HG02852 (cell line): Measurements from ENCODE around the gene TMOD4.
"Not testable (repeated sequence)": the region's sequence is repeated elsewhere in the genome, so short reads cannot be mapped to it uniquely, and the experiment has no call there.

Experiments
- ATAC-seq: cut with Tn5 transposase; IDR thresholded peaks from one replicate; pipeline ENCODE4 v1.9.1; 2021; ENCODE audit warnings: mild to moderate bottlenecking, moderate library complexity; ENCODE audit not compliant: unreplicated experiment

TMOD4 gene

DNA sequence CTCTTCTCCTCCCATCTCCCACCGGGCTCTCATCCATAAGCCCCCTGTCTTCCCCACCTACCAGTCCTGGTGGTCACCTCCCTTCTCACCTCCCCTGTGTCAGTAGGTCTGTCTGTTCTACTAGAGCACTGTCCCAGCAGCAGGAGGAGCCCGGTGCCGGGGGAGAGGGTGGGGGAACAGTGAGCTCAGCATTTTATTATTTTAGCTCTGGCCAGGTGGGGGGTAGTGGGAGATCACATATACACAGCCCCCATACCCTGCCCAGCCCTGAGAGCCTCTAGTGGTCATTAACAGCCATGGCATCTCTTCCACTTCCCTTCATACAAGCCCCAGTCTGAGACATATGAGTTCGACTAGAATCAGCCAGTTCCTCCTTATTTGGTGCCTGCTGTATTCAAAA, at the start of gene TMOD4:
Gene TMOD4, minus strand, starts transcription at position 119 of the 400 bp plus-strand sequence. CDS start 1,106 bp downstream, outside the sequence.
- no peak for ATAC-seq

DNA sequence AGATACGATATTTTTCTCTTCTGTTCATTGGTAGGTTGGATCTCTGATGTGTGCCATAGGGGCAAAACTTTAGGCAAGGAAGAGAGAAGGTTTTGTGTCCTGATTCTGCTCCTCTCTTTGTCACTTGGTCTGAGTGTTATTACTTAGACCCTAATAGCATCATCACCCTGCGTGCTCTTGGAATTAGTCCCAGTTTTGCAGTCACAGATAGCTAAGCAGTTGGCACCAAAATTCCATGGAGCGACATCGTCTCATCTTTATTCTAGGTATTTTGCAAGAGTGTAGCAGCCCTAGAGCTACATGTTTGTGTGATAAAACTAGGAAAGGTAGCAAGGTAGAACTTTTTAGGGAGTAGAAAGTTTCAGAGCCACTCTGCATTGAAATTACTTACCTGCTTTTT, 46.3 kb upstream of the TMOD4 start:
- ATAC-seq: no peak

DNA sequence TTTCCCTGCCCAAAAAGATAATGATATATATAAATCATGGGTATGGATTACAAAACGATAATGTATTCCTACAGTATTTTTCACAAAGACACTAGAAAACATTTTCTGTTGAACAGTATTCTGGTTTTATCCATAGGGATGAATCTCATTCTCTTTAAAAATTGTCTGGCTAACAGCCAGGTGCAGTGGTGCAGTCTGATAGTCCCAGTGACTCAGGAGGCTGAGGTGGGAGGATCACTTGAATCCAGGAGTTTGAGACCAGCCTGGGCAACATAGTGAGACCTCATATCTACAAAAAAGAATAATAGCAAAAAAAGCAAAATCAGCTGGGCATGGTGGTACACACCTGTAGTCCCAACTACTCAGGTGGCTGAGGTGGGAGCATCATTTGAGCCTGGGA, 45.8 kb upstream of the TMOD4 start:
- ATAC-seq: no peak

DNA sequence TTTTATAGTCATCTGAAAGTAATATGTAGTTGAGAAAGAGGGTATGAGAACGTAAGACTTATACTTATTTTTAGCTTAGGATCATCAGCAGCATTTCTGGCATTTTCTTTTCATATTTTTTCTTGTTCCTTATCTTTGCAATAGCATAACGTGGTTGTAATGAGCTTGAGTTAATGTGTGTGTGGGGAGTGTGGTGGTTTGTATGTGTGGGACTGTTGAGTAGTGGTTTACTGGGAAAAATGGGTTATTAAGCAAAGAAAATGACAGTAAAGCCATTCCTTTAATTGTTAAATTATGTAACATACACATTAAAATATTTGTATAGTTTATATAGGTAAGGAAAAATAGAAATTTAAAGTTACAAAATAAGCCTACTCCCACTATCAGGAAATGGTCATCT, 37.8 kb upstream of the TMOD4 start:
- no peak for ATAC-seq

DNA sequence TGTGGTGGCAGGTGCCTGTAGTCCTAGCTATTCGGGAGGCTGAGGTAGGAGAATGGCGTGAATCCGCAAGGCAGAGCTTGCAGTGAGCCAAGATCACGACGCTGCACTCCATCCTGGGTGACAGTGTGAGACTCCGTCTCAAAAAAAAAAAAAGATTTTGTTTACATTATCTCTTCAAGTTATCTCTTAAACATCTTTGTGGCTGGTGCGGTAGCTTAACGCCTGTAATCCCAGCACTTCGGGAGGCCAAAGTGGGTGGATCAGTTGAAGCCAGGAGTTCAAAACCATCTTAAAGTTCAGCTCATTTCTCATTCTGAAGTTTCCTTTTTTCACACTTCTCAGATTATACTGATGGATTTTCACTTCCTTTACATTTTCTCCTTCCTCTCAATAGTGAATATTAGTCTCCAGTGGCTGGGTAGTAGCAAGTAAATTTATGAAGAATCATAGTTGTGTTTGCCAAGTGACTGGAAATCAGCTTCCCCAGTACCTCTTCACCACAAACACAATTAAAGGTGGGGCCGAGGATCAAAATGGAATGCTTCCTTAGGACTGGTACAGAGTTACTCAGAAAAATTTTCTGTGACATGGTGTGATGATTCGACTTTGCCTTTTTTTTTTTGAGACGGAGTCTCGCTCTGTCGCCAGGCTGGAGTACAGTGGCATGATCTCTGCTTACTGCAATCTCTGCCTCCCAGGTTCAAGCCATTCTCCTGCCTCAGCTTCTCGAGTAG, 36.4 kb upstream of the TMOD4 start:
- ATAC-seq: no peak

DNA sequence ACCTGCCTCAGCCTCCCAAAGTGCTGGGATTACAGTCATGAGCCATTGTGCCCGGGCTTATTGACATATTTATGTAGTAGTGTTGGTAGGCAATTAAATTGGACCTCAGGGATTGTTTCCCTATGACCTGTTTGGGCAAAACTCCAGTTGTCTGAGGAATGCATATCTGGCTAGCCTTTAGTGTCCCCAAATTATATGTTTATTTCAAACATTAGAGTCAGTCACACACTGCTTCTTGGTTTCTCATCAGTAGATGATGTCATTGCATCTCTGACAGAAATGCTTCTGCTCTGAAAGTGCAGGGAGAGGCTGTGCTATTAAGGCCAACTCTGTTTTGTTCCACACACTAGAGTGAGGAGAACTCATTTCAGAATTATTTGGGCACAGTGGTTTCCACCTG, 35.0 kb upstream of the TMOD4 start:
- ATAC-seq: no peak

DNA sequence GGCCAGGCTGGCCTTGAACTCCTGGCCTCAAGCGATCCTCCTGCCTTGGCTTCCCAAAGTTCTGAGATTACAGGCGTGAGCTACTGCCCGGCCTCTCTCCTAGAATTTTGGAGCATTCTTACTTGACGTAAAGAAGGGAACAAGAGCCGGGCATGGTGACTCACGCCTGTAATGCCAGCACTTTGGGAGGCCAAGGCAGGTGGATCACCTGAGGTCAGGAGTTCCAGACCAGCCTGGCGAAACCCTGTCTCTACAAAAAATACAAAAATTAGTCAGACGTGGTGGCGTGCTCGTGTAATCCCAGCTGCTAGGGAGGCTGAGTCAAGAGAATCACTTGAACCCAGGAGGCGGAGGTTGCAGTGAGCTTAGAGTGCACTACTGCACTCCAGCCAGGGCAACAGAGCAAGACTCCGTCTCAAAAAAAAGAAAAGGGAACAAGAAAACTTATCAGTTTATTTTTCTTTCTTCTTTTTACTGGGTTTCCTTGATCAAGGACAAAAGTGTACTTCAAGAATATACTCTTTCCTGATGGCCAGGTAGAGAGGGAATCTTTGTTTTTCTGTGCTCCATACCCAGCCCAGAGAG, 29.7 kb upstream of the TMOD4 start:
- ATAC-seq: not testable (repeated sequence)

DNA sequence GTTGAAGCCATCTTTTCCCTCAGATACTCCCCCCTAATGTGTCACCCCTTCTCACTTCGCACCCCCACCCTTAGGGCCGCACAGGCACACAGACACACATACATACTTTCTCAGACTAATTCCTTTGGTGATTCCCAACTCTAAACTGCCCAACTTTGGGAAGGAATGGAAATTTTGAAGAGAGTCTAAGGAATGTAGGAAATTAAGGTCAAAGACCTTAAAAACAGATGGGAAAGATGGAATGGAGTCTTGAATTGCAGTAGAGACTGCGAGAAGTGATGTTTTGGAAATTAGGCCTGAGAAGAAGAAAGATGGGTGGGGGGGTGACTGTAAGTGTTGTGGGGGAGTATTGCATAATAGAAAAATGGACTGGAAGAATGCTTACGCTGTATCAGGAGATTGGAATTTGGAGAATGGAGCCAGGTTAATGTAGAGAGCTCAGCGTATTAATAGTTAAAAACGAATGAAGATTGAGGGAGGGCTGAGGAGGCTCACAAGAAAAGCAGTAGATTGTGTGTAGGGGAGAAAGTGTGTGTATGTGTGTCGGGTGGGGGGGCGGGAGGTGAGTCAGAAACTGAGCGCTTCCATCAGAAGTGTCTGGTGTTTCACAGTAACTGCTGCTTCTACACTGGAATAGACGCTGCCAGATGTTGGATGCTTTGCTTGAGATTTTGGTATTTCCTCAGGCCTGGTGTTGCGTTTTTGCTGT, 24.2 kb upstream of the TMOD4 start:
- no peak for ATAC-seq

DNA sequence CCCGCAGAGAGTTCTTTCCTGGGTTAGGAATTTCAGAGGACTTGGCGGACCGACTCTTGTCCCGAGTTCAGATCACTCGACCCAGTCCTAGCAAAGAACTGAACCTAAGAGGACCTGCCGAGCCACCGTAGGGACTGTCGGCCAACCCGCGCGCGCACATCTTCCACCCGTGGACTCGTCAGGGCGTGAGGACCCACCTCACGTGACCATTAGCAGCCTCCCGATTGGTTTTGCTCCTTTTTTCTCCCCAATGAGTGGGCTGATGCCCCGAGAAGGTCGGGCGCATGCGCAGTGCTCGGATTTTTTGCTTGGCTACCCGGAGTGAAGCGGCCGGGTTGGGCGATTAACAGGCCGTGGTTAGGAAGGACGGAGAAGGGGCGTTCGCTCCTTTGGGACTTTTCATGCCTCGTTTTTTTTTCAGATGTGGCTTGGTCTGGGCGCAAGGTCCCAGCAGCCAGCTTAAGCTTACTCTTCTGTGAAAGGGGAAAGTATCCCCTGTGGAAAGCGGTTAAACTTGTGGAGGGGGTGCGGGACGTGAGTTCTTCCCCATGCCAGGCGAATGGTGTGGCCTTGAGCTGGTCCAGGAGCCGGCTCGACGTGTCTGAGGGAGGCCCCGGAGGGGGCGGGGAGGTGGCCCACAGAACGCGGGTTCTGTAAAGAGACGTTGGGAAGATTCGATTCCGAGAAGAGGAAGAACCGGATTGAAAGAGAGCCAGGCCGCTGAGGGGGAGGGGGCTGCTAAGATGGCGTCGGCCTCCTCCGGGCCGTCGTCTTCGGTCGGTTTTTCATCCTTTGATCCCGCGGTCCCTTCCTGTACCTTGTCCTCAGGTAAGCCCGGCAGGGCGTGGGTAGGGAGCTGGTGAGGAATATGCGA, 22.7 kb upstream of the TMOD4 start, which contains the start of gene PIP5K1A:
Gene PIP5K1A, plus strand, starts transcription at position 299 of the 874 bp plus-strand sequence. Its CDS starts 445 bp downstream, at position 744.
- peak; percentile 66 for ATAC-seq

DNA sequence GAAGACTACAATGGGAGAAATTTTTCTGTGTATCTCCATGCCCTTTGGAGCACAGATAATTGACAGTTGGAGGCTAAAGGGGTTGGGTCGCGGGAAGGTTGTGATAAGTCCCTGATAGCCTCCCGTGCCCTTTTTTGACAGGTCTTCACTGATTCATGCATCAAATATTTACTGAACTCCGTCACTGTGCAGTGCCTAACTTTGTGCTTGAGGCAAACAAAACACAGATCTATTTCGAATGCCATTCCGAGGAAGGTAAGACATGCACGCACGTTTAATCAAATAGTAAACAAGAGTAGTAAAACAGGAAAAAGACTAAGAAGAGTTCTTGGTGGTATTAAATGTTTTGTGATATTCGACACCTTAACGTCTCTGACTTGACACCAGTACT, 22.1 kb upstream of the TMOD4 start:
- ATAC-seq: no peak

DNA sequence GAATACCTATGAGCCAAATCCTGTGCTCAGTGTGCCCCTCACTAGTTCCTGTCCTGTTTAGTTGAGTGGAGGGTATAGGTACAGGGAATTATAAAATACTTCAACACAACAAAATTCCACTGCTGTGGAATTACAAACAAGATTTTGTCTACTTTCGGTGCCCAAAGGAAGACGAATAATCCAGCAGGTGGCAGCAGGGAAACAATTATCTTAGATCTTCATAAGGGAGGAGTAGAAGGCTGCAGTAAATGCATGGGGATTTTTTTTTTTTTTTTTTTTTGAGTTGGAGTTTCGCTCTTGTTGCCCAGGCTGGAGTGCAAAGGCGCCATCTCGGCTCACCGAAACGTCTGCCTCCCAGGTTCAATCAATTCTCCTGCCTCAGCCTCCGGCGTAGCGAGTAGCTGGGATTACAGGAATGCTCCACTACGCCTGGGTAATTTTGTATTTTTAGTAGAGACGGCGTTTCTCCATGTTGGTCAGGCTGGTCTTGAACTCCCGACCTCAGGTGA, 20.6 kb upstream of the TMOD4 start:
- no peak for ATAC-seq

DNA sequence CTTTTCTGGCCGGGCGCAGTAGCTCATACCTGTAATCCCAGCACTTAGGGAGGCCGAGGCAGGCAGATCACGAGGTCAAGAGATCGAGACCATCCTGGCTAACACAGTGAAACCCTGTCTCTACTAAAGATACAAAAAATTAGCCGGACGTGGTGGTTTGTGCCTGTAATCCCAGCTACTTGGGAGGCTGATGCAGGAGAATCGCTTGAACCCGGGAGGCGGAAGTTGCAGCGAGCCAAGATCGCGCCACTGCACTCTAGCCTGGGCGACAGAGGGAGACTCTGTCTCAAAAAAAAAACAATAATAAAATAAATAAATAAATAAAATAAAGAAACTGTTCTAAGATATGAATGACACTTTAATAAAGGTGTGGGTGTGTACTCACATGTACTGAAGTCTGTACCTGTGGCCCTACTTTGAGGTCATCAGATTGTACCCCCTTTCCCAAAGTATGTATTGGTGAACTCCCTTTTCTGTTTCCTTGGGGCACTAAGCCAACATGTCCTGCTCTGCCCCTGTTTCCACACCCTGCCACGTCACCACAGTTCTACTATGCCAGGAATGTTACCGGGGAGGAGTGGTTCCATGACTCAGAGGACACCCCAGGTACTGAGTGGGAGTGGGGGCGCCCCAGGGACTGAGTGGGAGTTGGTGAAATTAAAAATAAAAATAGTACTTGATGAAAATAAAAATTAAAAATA, 19.3 kb upstream of the TMOD4 start:
- ATAC-seq: not testable (repeated sequence)

DNA sequence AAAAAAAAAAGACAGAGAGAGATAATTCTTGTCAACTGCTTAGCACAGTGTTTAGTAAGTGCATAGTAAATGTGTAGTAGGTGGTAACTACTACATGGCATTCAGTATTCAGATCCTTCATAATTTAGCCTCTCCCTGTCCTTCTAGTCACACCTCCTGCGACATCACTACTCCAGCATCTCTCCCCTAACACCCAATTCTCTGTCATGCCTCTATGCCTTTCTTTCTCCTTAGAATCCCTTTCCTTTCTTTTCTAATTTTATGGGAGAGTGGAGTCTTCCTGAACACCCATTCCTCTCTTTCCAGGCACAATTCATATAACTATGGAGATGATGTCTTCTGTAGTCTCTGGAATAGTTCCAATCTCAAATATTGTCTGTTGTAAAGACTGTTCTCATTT, 18.1 kb upstream of the TMOD4 start:
- no peak for ATAC-seq

DNA sequence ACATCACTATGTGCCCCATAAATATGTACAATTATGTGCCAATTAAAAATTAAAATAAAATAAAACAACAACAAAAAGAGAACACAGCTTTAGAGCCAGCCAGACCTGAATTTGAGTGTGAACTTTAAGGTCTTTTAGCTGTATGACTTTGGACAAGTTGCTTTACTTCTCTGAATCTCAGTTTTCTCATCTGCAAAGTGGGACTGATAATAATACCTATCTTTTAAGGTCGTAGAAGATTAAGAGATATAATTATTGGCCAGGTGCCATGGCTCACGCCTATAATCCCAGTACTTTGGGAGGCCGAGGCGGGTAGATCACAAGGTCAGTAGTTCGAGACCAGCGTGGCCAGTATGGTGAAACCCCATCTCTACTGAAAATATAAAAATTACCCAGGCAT, 17.5 kb upstream of the TMOD4 start:
- ATAC-seq: no peak

DNA sequence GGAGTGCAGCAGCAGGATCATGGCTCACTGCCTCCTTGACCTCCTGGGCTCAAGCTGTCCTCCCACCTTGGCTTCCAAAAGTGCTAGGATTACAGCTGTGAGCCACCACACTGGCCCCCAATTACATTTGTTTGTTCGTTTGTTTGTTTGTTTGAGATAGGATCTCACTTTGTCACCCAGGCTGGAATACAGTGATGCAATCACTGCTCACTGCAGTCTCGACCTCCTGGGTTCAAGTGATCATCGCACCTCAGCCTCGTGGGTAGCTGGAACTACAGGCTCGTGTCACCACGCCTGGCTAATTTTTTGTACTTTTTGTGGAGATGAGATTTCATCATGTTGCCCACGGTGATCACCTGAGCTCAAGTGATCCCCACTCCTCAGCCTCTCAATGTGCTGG, 16.3 kb upstream of the TMOD4 start:
- no peak for ATAC-seq

DNA sequence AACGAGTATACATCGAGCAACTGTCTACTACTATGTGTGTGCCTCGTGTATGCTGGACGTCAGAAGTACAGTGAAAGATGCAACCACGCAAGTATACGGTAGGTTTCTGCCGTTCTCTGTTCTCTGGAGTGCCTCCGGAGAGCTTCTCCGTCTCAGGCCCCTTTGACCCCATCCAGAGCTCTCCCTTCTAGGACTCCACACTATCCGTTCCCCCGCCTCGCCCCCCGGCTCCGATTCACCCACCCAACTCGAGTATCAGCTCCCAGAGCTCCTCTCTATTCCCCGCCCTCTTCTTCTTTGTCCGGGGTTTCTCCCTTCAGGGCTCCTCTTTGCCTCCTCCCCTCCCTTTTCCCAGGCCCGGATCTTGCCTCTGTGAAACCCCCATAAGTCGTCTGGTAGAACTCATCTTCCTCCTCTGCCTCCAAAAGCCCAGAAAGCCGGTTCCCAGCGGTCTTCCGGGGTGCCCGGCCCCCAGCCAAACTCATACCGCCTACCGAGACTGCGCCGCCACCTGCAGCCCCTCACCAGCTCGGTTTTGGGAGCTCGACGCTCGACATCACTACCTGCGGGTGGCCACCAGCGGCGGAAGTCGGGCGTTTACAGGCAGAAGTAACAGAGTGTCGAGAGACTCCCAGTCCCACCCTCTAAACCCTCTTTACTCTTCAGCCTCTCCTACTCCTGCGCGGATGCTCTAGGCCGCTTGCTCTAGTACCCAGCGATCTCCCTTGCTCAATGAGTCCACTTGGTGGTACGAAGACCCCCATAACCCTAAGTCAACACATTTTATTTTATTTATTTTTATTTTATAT, 14.1 kb upstream of the TMOD4 start, which contains the start of gene VPS72:
Gene VPS72, minus strand, starts transcription at position 561 of the 809 bp plus-strand sequence. Its CDS starts 76 bp downstream, at position 485.
- ATAC-seq: peak; percentile 77

DNA sequence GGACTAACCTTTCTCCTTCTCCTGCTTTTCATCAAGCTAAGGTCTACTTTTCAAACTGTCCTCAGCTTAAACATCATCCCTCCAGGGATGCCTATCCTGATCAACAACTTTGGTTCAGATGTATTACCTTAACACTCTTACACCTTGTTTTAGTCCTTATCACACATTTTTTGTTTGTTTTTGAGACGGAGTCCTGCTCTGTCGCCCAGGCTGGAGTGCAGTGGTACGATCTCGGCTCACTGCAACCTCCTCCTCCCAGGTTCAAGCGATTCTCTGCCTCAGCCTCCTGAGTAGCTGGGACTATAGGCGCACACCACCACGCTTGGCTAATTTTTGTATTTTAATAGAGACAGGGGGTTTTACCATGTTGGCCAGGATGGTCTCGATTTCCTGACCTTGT, 12.9 kb upstream of the TMOD4 start:
- ATAC-seq: not testable (repeated sequence)

DNA sequence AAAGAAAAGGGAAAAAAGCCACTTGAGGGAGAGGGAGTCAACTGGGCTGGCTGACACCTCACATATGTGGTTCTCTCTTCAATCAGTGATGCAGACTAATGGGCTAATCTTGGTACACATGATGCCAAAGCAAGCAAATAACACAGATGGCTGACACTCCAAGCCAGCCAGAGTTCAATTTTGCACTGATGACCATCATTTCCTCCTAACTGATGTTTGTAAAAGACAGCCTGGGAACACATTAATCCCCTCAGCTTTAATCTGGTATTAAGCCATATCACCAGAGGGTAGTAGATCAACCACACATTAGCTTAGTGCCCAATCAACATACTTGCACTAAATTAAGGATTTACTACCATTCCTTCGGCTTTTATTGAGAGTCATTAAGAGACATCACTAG, 11.4 kb upstream of the TMOD4 start:
- no peak for ATAC-seq

DNA sequence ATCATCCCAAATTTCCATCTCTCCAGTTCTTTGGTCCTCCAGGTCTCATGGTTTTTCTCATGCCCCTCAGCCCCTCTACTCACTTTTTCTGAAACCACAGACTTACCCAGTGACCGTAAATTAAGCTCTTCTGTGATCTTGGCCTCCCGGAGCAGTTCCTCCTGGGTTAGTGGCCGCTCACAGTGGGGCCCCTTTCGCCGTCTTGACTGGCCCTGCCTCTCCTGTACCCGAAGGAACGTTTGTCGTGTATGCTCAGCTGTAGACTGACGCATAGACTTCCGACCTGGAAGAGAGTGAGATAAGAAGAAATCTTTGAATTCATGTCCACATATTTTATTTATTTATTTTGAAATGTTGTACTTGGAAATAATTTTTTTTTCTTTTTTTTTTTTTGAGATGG, 8.4 kb upstream of the TMOD4 start:
- no peak for ATAC-seq
